ENCODE measurements around the gene SLC26A11. TPM values are rescaled to one million over a fixed set of nuclear protein-coding genes. Genes with fewer than 3 reads are reported as not detected.
A peak's percentile ranks its signal among the peaks of the same experiment; 100 is the strongest.

Gene SLC26A11
- polyA plus RNA-seq, 2 of the 4 experiments (the other 2 are of a cell fraction): 8.3 to 13.7 TPM

DNA sequence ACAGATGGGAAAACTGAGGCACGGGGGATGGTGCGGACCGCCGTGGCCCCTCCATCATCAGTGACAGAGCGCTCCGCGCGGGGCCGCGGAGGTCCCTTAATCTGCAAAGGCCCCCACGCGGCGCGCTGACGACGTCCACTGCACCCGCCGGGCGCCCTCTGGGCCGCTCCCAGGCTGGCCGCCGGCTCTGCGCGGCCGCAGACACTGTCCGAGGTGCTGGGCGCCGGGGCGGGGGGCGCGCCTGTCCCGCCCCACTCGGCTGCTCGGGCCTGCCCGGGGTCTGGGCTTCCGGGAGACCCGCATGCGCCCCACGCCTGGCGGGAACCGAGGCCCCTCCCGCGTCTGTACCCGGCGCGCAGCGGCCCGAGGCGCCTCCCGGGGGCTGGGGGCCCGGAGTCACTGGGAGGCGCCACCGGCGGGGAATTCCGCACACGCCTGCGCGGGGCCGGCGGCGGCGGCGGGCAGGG is 39.9 kb downstream of the SLC26A11 start (continued):
- TF ChIP-seq, protein P1, sequence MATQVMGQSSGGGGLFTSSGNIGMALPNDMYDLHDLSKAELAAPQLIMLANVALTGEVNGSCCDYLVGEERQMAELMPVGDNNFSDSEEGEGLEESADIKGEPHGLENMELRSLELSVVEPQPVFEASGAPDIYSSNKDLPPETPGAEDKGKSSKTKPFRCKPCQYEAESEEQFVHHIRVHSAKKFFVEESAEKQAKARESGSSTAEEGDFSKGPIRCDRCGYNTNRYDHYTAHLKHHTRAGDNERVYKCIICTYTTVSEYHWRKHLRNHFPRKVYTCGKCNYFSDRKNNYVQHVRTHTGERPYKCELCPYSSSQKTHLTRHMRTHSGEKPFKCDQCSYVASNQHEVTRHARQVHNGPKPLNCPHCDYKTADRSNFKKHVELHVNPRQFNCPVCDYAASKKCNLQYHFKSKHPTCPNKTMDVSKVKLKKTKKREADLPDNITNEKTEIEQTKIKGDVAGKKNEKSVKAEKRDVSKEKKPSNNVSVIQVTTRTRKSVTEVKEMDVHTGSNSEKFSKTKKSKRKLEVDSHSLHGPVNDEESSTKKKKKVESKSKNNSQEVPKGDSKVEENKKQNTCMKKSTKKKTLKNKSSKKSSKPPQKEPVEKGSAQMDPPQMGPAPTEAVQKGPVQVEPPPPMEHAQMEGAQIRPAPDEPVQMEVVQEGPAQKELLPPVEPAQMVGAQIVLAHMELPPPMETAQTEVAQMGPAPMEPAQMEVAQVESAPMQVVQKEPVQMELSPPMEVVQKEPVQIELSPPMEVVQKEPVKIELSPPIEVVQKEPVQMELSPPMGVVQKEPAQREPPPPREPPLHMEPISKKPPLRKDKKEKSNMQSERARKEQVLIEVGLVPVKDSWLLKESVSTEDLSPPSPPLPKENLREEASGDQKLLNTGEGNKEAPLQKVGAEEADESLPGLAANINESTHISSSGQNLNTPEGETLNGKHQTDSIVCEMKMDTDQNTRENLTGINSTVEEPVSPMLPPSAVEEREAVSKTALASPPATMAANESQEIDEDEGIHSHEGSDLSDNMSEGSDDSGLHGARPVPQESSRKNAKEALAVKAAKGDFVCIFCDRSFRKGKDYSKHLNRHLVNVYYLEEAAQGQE (IDR thresholded peaks at IDR 0.05): peak; percentile 90
- TF ChIP-seq, protein P2, sequence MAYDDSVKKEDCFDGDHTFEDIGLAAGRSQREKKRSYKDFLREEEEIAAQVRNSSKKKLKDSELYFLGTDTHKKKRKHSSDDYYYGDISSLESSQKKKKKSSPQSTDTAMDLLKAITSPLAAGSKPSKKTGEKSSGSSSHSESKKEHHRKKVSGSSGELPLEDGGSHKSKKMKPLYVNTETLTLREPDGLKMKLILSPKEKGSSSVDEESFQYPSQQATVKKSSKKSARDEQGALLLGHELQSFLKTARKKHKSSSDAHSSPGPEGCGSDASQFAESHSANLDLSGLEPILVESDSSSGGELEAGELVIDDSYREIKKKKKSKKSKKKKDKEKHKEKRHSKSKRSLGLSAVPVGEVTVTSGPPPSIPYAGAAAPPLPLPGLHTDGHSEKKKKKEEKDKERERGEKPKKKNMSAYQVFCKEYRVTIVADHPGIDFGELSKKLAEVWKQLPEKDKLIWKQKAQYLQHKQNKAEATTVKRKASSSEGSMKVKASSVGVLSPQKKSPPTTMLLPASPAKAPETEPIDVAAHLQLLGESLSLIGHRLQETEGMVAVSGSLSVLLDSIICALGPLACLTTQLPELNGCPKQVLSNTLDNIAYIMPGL (CRISPR knock-in tag; IDR thresholded peaks at IDR 0.05; ENCODE audit: borderline replicate concordance): no peak
- peak; percentile 58; the same call in 1 of the 2 replicates for TF ChIP-seq ZSCAN20 (CRISPR knock-in tag; IDR thresholded peaks at IDR 0.05)
- TF ChIP-seq FOXS1 (CRISPR knock-in tag; IDR thresholded peaks at IDR 0.05): peak; percentile 91; the same call in 1 of the 2 replicates
- TF ChIP-seq EP300 (IDR thresholded peaks at IDR 0.05): peak in 1 of 2 experiments; percentile 25; a peak in 1 of 5 replicates
- TF ChIP-seq, protein P3, sequence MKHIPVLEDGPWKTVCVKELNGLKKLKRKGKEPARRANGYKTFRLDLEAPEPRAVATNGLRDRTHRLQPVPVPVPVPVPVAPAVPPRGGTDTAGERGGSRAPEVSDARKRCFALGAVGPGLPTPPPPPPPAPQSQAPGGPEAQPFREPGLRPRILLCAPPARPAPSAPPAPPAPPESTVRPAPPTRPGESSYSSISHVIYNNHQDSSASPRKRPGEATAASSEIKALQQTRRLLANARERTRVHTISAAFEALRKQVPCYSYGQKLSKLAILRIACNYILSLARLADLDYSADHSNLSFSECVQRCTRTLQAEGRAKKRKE (CRISPR knock-in tag; IDR thresholded peaks at IDR 0.05; ENCODE audit: low read depth): peak; percentile 95
- TF ChIP-seq RARB (CRISPR knock-in tag; IDR thresholded peaks at IDR 0.05): no peak
- no peak for TF ChIP-seq ZC3H11A (IDR thresholded peaks at IDR 0.05)
- TF ChIP-seq CEBPB (IDR thresholded peaks at IDR 0.05): no peak
- 0 out of 5 replicates have a peak, but pooled peaks of 1 of the 2 experiments have one; percentile 18 for TF ChIP-seq RAD21 (conservative IDR thresholded peaks at IDR 0.05 in 1 of 2, IDR thresholded peaks at IDR 0.05 in 1 of 2)
- TF ChIP-seq, protein P4, sequence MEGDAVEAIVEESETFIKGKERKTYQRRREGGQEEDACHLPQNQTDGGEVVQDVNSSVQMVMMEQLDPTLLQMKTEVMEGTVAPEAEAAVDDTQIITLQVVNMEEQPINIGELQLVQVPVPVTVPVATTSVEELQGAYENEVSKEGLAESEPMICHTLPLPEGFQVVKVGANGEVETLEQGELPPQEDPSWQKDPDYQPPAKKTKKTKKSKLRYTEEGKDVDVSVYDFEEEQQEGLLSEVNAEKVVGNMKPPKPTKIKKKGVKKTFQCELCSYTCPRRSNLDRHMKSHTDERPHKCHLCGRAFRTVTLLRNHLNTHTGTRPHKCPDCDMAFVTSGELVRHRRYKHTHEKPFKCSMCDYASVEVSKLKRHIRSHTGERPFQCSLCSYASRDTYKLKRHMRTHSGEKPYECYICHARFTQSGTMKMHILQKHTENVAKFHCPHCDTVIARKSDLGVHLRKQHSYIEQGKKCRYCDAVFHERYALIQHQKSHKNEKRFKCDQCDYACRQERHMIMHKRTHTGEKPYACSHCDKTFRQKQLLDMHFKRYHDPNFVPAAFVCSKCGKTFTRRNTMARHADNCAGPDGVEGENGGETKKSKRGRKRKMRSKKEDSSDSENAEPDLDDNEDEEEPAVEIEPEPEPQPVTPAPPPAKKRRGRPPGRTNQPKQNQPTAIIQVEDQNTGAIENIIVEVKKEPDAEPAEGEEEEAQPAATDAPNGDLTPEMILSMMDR (IDR thresholded peaks at IDR 0.05): 0 out of 3 replicates have a peak, but pooled peaks have one; percentile 6
- TF ChIP-seq POLR2A (IDR thresholded peaks at IDR 0.05; ENCODE audit: low read length): peak; percentile 38
- TF ChIP-seq BHLHE40 (IDR thresholded peaks at IDR 0.05; ENCODE audit: low read depth, low read length): no peak
- peak; percentile 88; the same call in 1 of the 2 replicates for TF ChIP-seq TP53 (CRISPR knock-in tag; IDR thresholded peaks at IDR 0.05)
- TF ChIP-seq, protein P5, sequence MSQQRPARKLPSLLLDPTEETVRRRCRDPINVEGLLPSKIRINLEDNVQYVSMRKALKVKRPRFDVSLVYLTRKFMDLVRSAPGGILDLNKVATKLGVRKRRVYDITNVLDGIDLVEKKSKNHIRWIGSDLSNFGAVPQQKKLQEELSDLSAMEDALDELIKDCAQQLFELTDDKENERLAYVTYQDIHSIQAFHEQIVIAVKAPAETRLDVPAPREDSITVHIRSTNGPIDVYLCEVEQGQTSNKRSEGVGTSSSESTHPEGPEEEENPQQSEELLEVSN (IDR thresholded peaks at IDR 0.05; ENCODE audit: borderline replicate concordance, low read depth): peak; percentile 92

DNA sequence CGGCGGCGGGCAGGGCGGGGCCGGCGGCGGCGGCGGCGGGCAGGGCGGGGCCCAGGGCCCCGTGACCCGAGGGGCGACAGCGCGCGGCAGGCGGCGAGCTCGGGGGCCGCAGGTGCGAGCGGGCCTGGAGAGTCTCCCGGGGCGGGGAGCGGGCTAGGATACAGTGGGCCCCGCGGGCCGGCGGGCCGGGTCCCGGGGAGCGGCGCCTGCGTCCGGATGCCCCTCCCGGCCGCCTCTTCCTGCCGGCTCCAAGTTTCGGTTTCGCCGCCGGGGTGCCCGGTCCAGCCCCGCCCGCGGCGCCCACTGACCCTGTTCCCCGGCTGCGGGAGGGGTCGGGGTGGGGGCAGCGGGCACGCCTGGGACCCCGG is 40.5 kb downstream of the SLC26A11 start, which contains the start of gene RNF213:
Gene RNF213, plus strand, starts transcription at position 62 of the 368 bp plus-strand sequence. CDS start 2,830 bp downstream, outside the sequence.
- DNase-seq (ENCODE audit: low read depth in 1 of 2, low spot score in 1 of 2) (peak in 1 of 2 experiments; percentile 83), FAIRE-seq (no peak), ATAC-seq (peak; percentile 39 to 46)
- no peaks in the 10 kb centered on the region for H3K9me3 ChIP-seq
- POLR2A ChIA-PET: interaction anchor here (0.6 to 3.1 kb wide), 10 partner anchors 9 to 464 kb away, joined by 3 to 9 read pairs (median 5); partner anchors contain the start of genes CBX8 and GAA
- CTCF ChIA-PET: interaction anchor here (0.5 kb wide), 1 partner anchor 139 kb away, joined by 3 read pairs; no protein-coding TSS in a partner anchor
- WGBS (ENCODE audit: missing lambda C conversion rate): 0% methylated on average over 1 of the region's 54 CpGs
- H3K4me1 ChIP-seq: peaks cover 67% of the 10 kb centered on the region
- peak within 1 kb of the TSS; percentile 100 for H3K27ac ChIP-seq
- H3K4me2 ChIP-seq: peak within 1 kb of the TSS; percentile 85
- peak within 1 kb of the TSS; percentile 94 for H3K4me3 ChIP-seq
- TF ChIP-seq CHD4 (IDR thresholded peaks at IDR 0.05; ENCODE audit: borderline replicate concordance): no peak
- no peak for TF ChIP-seq NR3C1 (IDR thresholded peaks at IDR 0.05)
- TF ChIP-seq, protein P6, sequence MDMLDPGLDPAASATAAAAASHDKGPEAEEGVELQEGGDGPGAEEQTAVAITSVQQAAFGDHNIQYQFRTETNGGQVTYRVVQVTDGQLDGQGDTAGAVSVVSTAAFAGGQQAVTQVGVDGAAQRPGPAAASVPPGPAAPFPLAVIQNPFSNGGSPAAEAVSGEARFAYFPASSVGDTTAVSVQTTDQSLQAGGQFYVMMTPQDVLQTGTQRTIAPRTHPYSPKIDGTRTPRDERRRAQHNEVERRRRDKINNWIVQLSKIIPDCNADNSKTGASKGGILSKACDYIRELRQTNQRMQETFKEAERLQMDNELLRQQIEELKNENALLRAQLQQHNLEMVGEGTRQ (IDR thresholded peaks at IDR 0.05): no peak
- TF ChIP-seq HOXB5 (CRISPR knock-in tag; IDR thresholded peaks at IDR 0.05): peak; percentile 71; the same call in 1 of the 2 replicates
- TF ChIP-seq, protein P4 (IDR thresholded peaks at IDR 0.05): no peak
- TF ChIP-seq RARB (CRISPR knock-in tag; IDR thresholded peaks at IDR 0.05): no peak
- no peak for TF ChIP-seq HOXA7 (CRISPR knock-in tag; IDR thresholded peaks at IDR 0.05)
- no peak for TF ChIP-seq EHMT2 (IDR thresholded peaks at IDR 0.05; ENCODE audit: low read depth)
- TF ChIP-seq SREBF2 (IDR thresholded peaks at IDR 0.05): no peak
- no peak; a peak in 1 of 5 replicates for TF ChIP-seq JUN (IDR thresholded peaks at IDR 0.05)
- TF ChIP-seq, protein P7, sequence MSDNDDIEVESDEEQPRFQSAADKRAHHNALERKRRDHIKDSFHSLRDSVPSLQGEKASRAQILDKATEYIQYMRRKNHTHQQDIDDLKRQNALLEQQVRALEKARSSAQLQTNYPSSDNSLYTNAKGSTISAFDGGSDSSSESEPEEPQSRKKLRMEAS (IDR thresholded peaks at IDR 0.05): no peak
- TF ChIP-seq PHF8 (IDR thresholded peaks at IDR 0.05; ENCODE audit: borderline replicate concordance, low read depth): peak; percentile 65

All from A549 (cell line).